ENCODE data around the gene SRP9.
"Not testable (repeated sequence)": the region's sequence is repeated elsewhere in the genome, so short reads cannot be mapped to it uniquely, and the experiment has no call there.

GRCh38 chr1:225836296-225836695 is 58.7 kb downstream of the SRP9 start:
- TF ChIP-seq CTCF, POLR2A (IDR thresholded peaks at IDR 0.05): not testable (repeated sequence)
